Neuronal stem cell (in vitro differentiated cells): ENCODE results near the gene TMEM91.
"Not testable (repeated sequence)": the region's sequence is repeated elsewhere in the genome, so short reads cannot be mapped to it uniquely, and the experiment has no call there.

Experiments used
- DNase-seq: peaks from one replicate; pipeline ENCODE4 v3.0.0-alpha.2; 2013; ENCODE audit warnings: low spot score
- H2AFZ ChIP-seq: one replicate; pipeline ENCODE4 v1.6.1; 2013; ENCODE audit warnings: mild to moderate bottlenecking, low read length, inconsistent platforms
- H2AK5ac ChIP-seq: 2 replicates; pipeline ENCODE4 v1.6.1; 2013; ENCODE audit warnings: low read depth, mild to moderate bottlenecking, inconsistent platforms, low read length, moderate library complexity, mixed read lengths
- H2BK120ac ChIP-seq: 2 replicates; pipeline ENCODE4 v1.6.1; 2013; ENCODE audit warnings: low read depth, mild to moderate bottlenecking, inconsistent platforms, low read length, moderate library complexity, mixed read lengths
- H2BK12ac ChIP-seq: one replicate; pipeline ENCODE4 v1.6.1; 2013; ENCODE audit warnings: low read length, inconsistent platforms
- H2BK15ac ChIP-seq: 2 replicates; pipeline ENCODE4 v1.6.1; 2013; ENCODE audit warnings: mild to moderate bottlenecking, low read length, inconsistent platforms, mixed read lengths
- H2BK5ac ChIP-seq: one replicate; pipeline ENCODE4 v1.6.1; 2013; ENCODE audit warnings: inconsistent platforms, mild to moderate bottlenecking, low read length, moderate library complexity
- H3K14ac ChIP-seq: one replicate; pipeline ENCODE4 v1.6.1; 2013; ENCODE audit warnings: low read length, inconsistent platforms
- H3K18ac ChIP-seq: 2 replicates; pipeline ENCODE4 v1.6.1; 2013; ENCODE audit warnings: low read length, inconsistent platforms
- H3K23ac ChIP-seq: 2 replicates; pipeline ENCODE4 v1.6.1; 2013; ENCODE audit warnings: low read depth, mild to moderate bottlenecking, mixed read lengths, low read length, inconsistent platforms; ENCODE audit not compliant: poor library complexity
- H3K27ac ChIP-seq: replicated peaks from 3 replicates; pipeline ENCODE4 v1.5.1; 2013; ENCODE audit warnings: low read length, inconsistent platforms
- H3K27me3 ChIP-seq, 3 experiments: 2 replicates each; pipeline ENCODE4 v1.6.1; 2013; ENCODE audit warnings: low read length in 3 of 3, mild to moderate bottlenecking in 2 of 3, inconsistent platforms in 1 of 3, low read depth in 1 of 3, mixed read lengths in 1 of 3, moderate library complexity in 1 of 3; ENCODE audit not compliant: control insufficient read depth in 3 of 3, insufficient read depth in 3 of 3
- H3K36me3 ChIP-seq, 2 donors: replicated peaks in 1 of 2; 2 replicates each; pipeline ENCODE4 v1.6.1; 2013; ENCODE audit warnings: low read length in 2 of 2; ENCODE audit not compliant: control insufficient read depth in 2 of 2, insufficient read depth in 2 of 2
- H3K4ac ChIP-seq: 2 replicates; pipeline ENCODE4 v1.6.1; 2013; ENCODE audit warnings: inconsistent platforms, mild to moderate bottlenecking, low read length, moderate library complexity
- H3K4me1 ChIP-seq, 2 donors: 1 replicate in 1 of 2; 2 replicates in 1 of 2; pipeline ENCODE4 v1.6.1; 2013; ENCODE audit warnings: low read length in 2 of 2, low read depth in 1 of 2; ENCODE audit not compliant: control insufficient read depth in 2 of 2, insufficient read depth in 1 of 2
- H3K4me2 ChIP-seq: one replicate; pipeline ENCODE4 v1.6.1; 2013; ENCODE audit warnings: mild to moderate bottlenecking, low read length, inconsistent platforms; ENCODE audit not compliant: insufficient read depth, poor library complexity, severe bottlenecking
- H3K4me3 ChIP-seq, 2 donors: 2 replicates each; pipeline ENCODE4 v1.5.1; 2013; ENCODE audit warnings: low read length in 2 of 2, mild to moderate bottlenecking in 2 of 2, inconsistent platforms in 1 of 2, moderate library complexity in 1 of 2
- H3K79me1 ChIP-seq: one replicate; pipeline ENCODE4 v1.6.1; 2013; ENCODE audit warnings: low read depth, mild to moderate bottlenecking, inconsistent platforms, low read length, moderate library complexity
- H3K9ac ChIP-seq: one replicate; pipeline ENCODE4 v1.6.1; 2013; ENCODE audit warnings: mild to moderate bottlenecking, low read depth, low read length, inconsistent platforms; ENCODE audit not compliant: poor library complexity
- H3K9me3 ChIP-seq, 2 donors: replicated peaks in 1 of 2; 2 replicates each; pipeline versions ENCODE3 to v1.6.1; 2013; ENCODE audit warnings: low read length in 2 of 2, mild to moderate bottlenecking in 2 of 2, inconsistent platforms in 1 of 2, low read depth in 1 of 2, mixed read lengths in 1 of 2, moderate library complexity in 1 of 2; ENCODE audit not compliant: control insufficient read depth in 2 of 2, insufficient read depth in 1 of 2
- H4K8ac ChIP-seq: one replicate; pipeline ENCODE4 v1.6.1; 2013; ENCODE audit warnings: low read depth, mild to moderate bottlenecking, inconsistent platforms, low read length, moderate library complexity
- H4K91ac ChIP-seq: one replicate; pipeline ENCODE4 v1.6.1; 2013; ENCODE audit warnings: low read length, low read depth, mild to moderate bottlenecking, inconsistent platforms; ENCODE audit not compliant: poor library complexity
- WGBS, 2 donors: extraction: QIAGEN DNeasy Blood & Tissue Kit; methylation state at CpG; one replicate each; pipeline ENCODE4 v1.1.7; 2013; ENCODE audit warnings: missing lambda C conversion rate in 2 of 2, mixed read lengths in 1 of 2; ENCODE audit not compliant: insufficient read length in 2 of 2, insufficient replicate concordance in 1 of 2; ENCODE audit errors: extremely low coverage in 2 of 2; 5-methylcytosine and 5-hydroxymethylcytosine counted together

TMEM91 gene

GRCh38 chr19:41371119-41371518 is 5.2 kb upstream of the TMEM91 start:
- not testable (repeated sequence) for H2AFZ ChIP-seq, H4K91ac ChIP-seq, H3K9ac ChIP-seq, H2BK15ac ChIP-seq, H3K4me1 ChIP-seq, H3K4me3 ChIP-seq, H3K9me3 ChIP-seq, H3K18ac ChIP-seq, H3K14ac ChIP-seq, H2BK5ac ChIP-seq, H3K79me1 ChIP-seq, H3K4me2 ChIP-seq, H3K4ac ChIP-seq, H4K8ac ChIP-seq, H3K27me3 ChIP-seq, H3K27ac ChIP-seq, H2AK5ac ChIP-seq, H2BK120ac ChIP-seq, H3K23ac ChIP-seq, DNase-seq, H2BK12ac ChIP-seq
- peaks cover 0 to 11% of the 10 kb centered on the region in 2 donors for H3K36me3 ChIP-seq
- WGBS, 2 donors, result no CpG with 5 or more reads among the region's 5 CpGs

DNA sequence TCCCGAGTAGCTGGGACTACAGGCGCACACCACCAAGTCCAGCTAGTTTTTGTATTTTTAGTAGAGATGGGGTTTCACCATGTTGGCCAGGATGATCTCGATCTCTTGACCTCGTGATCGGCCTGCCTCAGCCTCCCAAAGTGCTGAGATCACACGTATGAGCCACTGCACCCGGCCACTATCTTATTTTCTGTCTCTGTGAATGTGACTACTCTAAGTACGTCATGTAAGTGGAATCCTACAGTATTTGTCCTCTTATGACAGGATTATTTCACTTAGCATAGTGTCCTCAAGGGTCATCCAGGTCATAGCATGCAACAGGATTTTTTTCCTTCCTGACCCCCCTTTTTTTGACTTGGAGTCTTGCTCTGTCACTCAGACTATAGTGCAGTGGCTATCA is 4.8 kb upstream of the TMEM91 start:
- no peak overlapping the region for H3K14ac ChIP-seq
- no peak overlapping the region for H2BK5ac ChIP-seq
- H3K23ac ChIP-seq, result no peak overlapping the region
- no peak overlapping the region for H3K4me2 ChIP-seq
- H2BK120ac ChIP-seq, result no peak overlapping the region
- H2BK15ac ChIP-seq, result no peak overlapping the region
- H3K9me3 ChIP-seq, result no peaks in the 10 kb centered on the region
- H3K4me1 ChIP-seq, result peaks cover 0 to 2% of the 10 kb centered on the region in 2 donors
- H2AFZ ChIP-seq, result no peak overlapping the region
- H3K9ac ChIP-seq, result no peak overlapping the region
- H3K4me3 ChIP-seq, result no peak overlapping the region
- no peak overlapping the region for H4K91ac ChIP-seq
- H3K4ac ChIP-seq, result no peak overlapping the region
- no peak overlapping the region for H2AK5ac ChIP-seq
- H3K79me1 ChIP-seq, result peaks cover 1% of the 10 kb centered on the region
- no peak overlapping the region for H2BK12ac ChIP-seq
- no CpG with 5 or more reads among the region's 8 CpGs for WGBS, 2 donors
- no peak for DNase-seq
- no peaks in the 10 kb centered on the region for H3K27me3 ChIP-seq
- H3K36me3 ChIP-seq, result peaks cover 0 to 8% of the 10 kb centered on the region in 2 donors
- H3K27ac ChIP-seq, result no peak overlapping the region
- H3K18ac ChIP-seq, result no peak overlapping the region
- H4K8ac ChIP-seq, result no peak overlapping the region

- Histone ChIP-seq H2BK15ac (no peak overlapping the region), H2AK5ac (no peak overlapping the region), H2AFZ (no peak overlapping the region), H3K36me3 (peaks cover 0 to 8% of the 10 kb centered on the region in 2 donors), H2BK12ac (no peak overlapping the region), H3K9me3 (no peaks in the 10 kb centered on the region), H3K27me3 (peaks cover 0 to 3% (median 0%) of the 10 kb centered on the region in 3 experiments), H3K9ac (no peak overlapping the region), H2BK120ac (no peak overlapping the region), H3K18ac (no peak overlapping the region), H3K4me2 (no peak overlapping the region), H3K79me1 (peaks cover 1% of the 10 kb centered on the region), H2BK5ac (no peak overlapping the region), H3K4ac (no peak overlapping the region), H4K8ac (no peak overlapping the region), H3K14ac (no peak overlapping the region), H3K27ac (no peak overlapping the region), H3K4me3 (no peak overlapping the region), H3K4me1 (peaks cover 0 to 7% of the 10 kb centered on the region in 2 donors), H4K91ac (no peak overlapping the region), H3K23ac (no peak overlapping the region)
- DNase-seq, result no peak
- WGBS, 2 donors, result no CpG with 5 or more reads among the region's 2 CpGs
Observed at GRCh38 chr19:41372501-41372900, 3.8 kb upstream of the TMEM91 start.

GRCh38 chr19:41373993-41374392 is 2.3 kb upstream of the TMEM91 start:
- Histone ChIP-seq H4K91ac (no peak overlapping the region), H2BK15ac (no peak overlapping the region), H3K9me3 (no peaks in the 10 kb centered on the region), H3K4ac (no peak overlapping the region), H2BK120ac (no peak overlapping the region), H3K4me1 (peaks cover 0 to 7% of the 10 kb centered on the region in 2 donors), H3K18ac (no peak overlapping the region), H2BK5ac (no peak overlapping the region), H3K4me2 (no peak overlapping the region), H2BK12ac (no peak overlapping the region), H3K27me3 (peaks cover 0 to 3% (median 0%) of the 10 kb centered on the region in 3 experiments), H3K9ac (no peak overlapping the region), H3K23ac (no peak overlapping the region), H3K79me1 (no peaks in the 10 kb centered on the region), H2AK5ac (no peak overlapping the region), H2AFZ (no peak overlapping the region), H4K8ac (no peak overlapping the region), H3K4me3 (no peak overlapping the region), H3K27ac (no peak overlapping the region), H3K36me3 (peaks cover 0 to 9% of the 10 kb centered on the region in 2 donors), H3K14ac (no peak overlapping the region)
- no peak for DNase-seq
- WGBS, 2 donors, result no CpG with 5 or more reads among the region's 12 CpGs
